Pons (tissue), 1 donor: Measurements from ENCODE around the gene SLC6A9.

Experiments used
- DNase-seq: peaks from one replicate; pipeline ENCODE4 v3.0.0-alpha.2; 2016; ENCODE audit warnings: low spot score

The SLC6A9 gene

DNA sequence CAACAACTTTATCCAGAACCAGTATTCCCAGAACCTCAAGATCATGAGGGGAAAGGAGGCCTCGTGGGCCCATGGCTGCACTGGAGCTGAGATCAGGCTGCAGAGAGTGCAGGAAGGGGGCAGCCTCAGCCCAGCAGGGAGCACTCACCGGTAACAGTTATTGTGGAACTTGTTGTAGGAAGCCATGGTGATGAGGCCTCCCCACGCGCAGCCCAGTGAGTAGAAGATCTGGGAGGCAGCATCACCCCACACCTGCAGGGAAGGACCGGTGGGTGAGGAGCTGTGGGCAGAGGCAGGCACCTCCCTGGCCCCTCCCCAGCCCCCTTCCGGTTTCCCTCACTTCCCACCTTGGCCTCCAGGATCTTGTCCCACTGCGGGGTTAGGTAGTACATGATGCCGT lies 29.1 kb downstream of the SLC6A9 start:
- DNase-seq: no peak

DNA sequence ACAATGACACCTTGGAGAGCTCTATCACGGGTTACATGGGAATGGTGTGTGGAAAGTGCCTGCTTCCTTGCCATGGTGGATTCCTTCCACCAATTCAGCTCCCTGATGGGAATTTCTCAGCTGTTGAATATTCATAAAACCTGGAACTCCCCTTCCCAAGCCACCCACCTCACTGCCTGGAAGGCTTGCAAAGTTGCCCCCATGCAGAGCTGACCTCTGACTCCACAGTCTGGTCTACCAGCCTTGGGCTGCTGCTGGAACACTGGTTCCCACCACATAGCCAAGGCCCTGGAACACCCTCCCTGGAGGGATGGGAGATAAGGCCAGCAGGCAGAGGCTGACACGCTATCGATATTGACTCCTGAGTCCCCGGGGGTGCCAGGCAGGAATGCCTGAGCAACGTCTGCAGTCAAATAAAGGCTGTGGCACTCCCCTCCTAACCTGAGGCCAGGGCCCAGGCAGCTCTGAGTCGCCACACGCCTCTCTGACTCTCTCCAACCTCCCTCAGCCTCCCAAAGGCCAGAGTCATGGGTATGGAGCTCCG lies 31.1 kb downstream of the SLC6A9 start:
- no peak for DNase-seq

- DNase-seq: no peak
Measured at GRCh38 chr1:43999455-43999854, 31.8 kb downstream of the SLC6A9 start.

DNA sequence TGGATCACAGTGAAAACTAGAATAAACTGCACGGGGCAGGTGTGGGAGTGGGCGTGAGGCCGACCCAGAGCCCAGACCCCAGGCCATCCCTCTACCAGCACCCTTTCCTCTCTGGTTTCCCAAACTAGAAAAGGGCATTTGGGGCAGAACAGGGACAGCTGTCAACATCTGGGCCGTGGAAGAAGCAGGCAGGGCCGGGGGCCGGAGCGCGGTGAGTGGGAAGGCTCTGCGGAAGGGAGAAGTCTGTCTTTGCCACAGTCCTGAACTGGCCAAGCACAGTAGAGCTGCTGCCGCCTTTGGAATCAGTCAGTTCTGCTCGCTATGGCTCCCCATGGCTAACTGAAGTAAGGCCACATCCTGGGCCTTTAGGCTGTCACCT lies 33.3 kb downstream of the SLC6A9 start:
- no peak for DNase-seq

- no peak for DNase-seq
Measured at GRCh38 chr1:43997295-43997999, 33.8 kb downstream of the SLC6A9 start.

- no peak for DNase-seq
Measured at GRCh38 chr1:43996733-43997115, 34.5 kb downstream of the SLC6A9 start.

- no peak for DNase-seq
Measured at GRCh38 chr1:43995984-43996732, 35.1 kb downstream of the SLC6A9 start.

DNA sequence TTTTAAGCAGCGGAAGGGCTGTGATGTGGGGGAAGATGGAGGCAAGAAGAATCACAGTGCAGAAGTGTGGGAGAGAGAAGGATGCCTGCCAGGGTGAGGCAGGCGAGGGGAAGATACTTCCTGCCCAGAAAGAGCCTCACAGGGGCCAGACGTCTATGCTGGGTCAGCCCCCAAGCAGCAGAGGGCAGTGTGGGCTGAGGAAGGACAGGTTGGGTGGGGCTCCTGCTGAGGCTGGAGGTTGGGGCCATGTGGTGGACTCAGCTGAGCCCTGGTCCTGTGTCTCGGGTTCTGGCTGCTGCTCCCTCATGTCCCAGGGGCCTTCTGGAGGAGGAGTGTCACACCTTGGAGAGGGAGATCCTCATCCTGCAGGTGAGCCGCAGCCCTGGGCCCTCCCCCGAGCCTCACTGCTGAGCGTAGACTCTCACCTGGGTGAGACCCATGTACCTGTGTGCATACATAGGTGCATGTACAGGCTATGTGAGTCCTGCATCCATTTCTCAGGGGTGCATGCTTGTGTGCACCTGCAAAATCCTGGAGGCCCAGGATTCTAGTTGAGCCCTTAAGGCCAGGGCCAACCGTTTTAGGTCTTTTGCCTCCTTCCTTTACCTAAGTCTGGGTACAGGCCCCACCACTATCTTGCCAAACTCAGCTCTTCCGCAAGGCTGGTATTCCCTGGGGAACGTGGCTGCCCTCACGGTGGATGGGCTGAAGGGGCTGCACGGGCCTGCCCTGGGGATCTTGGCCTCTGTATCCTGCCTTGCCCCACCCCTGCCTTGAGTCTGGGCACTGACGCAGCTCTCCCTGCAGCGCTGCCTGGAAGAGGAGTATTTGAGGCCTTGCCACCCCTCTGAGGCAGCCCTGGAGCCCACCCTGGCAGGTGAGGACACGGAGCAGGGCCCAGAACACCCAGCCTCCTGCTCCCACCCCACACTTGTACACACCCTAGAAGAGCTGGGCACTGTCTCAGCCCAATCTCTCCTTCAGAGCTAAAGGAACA lies 36.2 kb downstream of the SLC6A9 start:
- DNase-seq: no peak

DNA sequence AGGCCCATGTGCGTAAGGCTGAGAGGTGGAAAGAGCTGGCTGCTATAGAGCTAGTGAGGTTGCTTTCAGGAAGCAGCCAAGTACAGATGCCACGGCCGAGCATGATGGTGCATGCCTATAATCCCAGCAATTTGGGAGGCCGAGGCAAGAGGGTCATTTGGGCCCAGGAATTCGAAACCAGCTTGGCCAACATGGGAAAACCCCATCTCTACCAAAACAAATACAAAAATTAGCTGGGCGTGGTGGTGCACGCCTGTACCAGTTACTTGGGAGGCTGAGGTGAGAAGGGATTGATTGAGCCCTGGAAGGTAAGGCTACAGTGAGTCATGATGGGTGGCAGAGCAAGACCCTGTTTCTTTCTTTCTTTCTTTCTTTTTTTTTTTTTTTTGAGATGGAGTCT lies 37.2 kb downstream of the SLC6A9 start:
- DNase-seq: no peak

GRCh38 chr1:43993206-43993914 lies 37.9 kb downstream of the SLC6A9 start:
- no peak for DNase-seq

DNA sequence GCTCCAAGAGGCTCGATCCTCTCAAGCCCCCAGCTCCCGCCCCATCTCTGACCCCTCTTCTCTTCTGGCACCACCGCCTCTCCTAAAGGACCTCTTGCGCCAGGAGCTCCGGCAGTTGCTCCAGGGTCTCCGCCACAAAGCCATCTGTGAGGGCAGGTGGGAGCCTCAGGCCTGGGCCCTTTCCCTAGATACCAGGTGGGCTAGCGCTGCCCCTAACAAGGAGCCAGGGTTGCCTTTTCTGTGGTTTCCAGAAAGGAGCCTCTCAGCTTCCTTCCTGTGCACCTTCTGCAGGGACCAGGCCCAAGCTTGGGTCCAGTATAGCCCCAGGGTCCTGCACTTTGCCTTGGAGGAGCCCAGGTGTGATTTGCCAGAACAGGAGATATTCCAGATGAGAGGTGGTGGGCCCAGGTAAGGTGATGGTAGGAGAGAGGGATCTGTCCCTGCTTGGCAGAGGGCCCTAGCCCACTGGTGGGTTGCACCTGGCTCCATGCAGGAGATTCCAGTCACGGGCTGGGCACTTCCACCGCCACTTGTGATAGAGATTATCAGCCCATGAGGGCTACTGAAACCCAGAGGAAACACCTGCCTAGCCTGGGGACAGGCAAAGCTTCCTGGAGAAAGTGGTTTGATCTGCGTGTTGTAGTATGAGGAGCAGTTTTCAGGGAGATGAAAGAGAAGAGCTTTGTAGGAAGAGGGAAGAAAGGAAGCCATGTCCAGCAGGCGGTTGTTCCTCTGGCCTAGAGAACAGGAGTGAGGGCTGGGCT lies 38.8 kb downstream of the SLC6A9 start:
- DNase-seq: no peak

DNA sequence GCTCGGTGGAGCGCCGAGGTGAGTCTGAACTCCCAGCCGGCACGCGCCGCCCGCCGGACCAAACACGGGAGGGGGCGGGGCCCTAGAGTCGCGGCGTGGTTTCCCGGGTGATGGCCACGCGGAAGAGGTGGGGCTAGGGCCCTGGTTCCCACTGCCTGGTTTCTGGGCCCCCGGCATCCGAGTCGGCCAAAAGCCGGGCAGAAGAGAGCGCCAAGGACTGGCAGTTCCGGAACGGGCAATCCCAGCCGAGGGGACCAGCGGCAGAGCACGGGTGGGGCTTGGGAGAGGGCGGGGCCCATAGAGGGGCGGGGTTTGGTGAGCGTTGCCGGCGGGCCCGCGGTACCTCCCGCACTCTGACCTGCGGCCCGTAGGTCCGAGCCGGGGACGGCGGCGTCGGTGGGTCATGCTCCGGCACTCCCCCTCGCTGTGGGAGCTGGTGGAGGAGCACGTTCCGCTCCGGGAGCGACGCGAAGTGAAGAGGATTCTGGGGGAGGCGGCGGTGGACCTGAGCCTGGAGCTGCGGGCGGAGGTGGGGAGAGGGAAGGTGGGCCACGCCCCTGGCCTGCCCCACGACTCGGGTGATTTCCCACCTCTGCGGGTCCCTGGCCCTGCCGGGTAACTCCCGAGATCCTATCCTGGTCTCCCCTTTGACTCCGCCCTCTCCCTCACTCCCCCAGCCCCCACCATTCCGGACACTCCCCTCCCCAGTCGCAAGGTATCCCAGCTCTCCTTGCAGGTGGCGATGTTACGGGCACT lies 39.6 kb downstream of the SLC6A9 start, which contains the start of gene CCDC24:
Gene CCDC24 (plus strand): TSS at position 124 of the 756 bp plus-strand sequence. CDS start 280 bp downstream, at position 404.
- peak; percentile 67 for DNase-seq

DNA sequence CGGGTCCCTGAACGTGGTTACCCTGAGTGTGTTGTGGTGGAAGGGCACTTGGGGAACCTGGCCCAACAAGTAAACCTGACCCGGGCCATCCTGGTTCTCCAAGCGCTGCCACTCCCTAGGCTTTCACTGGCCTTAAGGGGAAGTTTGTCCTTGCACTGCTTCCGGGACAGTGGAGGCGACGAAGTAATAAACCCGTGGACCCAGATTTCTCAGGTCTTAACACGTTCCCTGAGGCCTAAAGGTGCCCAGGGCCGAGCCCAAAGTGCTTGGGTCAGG lies 40.1 kb downstream of the SLC6A9 start:
- DNase-seq: peak; percentile 30

DNA sequence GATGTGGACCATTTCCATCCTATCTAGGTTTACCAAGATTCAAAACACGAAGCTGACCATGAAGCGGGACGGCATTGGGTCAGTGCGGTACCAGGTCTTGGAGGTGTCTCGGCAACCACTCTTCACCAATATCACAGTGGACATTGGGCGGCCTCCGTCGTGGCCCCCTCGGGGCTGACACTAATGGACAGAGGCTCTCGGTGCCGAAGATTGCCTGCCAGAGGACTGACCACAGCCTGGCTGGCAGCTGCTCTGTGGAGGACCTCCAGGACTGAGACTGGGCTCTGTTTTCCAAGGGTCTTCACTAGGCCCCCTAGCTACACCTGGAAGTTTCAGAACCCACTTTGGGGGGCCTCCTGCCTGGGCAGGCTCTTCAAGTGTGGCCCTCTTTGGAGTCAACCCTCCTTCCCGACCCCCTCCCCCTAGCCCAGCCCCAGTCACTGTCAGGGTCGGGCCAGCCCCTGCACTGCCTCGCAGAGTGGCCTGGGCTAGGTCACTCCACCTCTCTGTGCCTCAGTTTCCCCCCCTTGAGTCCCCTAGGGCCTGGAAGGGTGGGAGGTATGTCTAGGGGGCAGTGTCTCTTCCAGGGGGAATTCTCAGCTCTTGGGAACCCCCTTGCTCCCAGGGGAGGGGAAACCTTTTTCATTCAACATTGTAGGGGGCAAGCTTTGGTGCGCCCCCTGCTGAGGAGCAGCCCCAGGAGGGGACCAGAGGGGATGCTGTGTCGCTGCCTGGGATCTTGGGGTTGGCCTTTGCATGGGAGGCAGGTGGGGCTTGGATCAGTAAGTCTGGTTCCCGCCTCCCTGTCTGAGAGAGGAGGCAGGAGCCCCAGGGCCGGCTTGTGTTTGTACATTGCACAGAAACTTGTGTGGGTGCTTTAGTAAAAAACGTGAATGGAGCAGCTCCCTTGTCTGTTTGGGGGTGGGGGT lies 40.7 kb downstream of the SLC6A9 start:
- no peak for DNase-seq

DNA sequence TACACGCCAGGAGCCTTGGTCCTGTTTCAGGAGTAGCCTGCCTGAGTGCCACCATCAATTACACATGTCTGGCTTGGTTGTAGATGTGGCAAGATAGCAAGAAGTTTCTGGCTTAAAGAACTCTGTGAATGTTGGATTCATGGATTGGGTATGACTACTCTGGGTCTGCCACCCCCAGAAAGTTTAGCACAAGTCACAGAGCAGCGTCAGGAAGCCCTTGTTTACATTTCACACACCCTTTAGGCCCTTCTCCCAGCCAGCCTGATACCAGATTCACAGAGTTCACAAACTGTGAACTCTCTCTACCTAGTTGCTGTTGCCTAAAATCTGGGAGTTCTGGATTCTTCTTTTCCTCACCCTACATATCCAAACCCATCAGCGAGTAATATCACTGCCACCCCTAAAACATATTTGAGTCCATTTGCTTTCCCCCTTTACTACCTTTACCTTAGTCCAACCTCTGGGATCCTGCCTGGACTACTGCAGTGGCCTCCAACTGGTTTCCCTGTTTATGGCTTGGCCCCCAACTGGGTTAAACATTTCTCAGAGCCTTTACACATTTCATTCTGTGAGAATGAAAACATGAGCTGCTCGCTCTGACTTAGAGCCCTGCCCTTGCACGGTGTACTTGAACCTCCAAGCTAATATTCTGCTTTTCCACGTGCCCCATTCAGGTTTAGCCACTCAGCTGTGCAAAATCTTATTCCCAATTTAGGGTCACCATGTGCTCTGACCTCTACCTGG lies 43.9 kb downstream of the SLC6A9 start:
- no peak for DNase-seq

DNA sequence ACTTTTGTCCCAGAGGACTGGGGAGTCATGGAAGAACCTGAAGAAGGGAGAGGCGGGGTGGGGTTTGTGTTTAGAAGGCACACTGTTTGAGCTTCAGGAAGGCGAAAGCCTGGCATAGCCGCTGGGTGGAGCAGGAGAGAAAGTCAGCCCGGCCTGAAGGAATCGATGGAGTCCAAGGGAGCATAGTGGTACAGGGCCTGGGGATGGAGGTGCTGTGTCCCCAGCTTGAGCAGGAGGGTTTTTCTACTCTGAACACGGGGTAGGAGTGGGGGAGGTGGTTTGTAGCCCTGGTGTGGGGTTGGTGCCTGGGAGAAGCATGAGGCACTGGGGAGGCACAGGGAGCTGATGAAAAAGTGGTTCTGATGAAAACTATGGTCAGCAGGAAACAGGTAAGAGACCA lies 44.5 kb downstream of the SLC6A9 start:
- DNase-seq: no peak

GRCh38 chr1:43985984-43986595 lies 45.2 kb downstream of the SLC6A9 start:
- DNase-seq: no peak

- DNase-seq: no peak
Measured at GRCh38 chr1:43984855-43985254, 46.4 kb downstream of the SLC6A9 start.
